ENCODE data around the gene PRPF8.
"Not testable (repeated sequence)": the region's sequence is repeated elsewhere in the genome, so short reads cannot be mapped to it uniquely, and the experiment has no call there.

The PRPF8 gene

DNA sequence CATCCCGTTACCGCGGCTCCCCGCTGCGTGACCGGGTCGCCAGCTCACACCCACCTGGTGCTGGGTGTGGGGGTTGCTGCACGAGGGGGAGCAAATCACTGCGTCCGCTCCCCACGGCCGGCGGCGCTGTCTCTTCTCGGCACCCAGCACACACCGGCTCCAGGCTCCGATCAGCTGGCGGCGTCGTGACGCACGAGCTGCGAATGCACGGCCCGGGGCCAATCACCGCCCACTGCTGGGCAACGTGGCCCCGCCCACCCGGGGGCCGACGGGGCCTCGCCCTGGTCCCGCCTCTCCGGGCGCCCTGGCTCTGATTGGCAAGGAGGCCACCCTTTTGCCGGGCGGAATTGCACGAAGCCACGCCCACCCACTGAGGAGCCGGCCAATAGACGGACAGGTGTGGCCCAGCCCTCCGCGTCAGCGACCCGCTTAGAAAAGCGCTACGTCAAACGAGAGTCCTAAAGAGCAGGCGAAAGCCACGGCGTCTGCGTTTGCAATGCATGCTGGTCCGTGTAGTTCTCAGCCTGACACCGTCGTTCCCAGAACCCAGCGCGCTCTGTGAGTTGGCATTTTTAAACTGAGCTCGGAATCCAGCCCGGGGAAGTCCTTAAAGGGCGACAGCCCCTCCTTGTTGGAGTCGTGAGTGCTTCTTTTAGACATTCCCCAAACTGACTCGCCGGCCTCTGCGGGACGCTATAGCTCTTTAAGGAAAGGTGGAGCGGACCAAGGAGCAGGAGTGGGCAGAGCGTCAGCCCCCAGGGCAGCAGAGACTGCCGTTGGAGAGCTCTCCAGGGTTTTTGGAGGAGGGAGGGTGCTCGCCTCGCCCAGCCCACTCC is 31.6 kb upstream of the PRPF8 start:
- DNase-seq (ENCODE audit: low read depth in 2 of 2), result peak; percentile 99

DNA sequence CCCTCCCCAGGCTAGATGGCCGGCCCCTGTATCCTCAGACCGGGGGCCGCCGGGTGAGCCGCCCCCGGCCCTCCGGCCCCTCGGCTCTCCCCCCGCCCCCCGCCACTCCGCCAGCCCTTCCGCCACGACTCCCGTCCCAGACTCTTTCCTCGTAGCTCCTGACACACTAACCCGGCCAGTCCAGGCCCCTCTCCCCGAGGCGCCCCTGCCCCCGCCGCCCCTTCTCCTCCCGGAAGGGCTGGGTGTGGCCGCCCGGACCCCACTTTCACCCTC is 31.1 kb upstream of the PRPF8 start:
- DNase-seq (ENCODE audit: low read depth in 2 of 2), result no peak

DNA sequence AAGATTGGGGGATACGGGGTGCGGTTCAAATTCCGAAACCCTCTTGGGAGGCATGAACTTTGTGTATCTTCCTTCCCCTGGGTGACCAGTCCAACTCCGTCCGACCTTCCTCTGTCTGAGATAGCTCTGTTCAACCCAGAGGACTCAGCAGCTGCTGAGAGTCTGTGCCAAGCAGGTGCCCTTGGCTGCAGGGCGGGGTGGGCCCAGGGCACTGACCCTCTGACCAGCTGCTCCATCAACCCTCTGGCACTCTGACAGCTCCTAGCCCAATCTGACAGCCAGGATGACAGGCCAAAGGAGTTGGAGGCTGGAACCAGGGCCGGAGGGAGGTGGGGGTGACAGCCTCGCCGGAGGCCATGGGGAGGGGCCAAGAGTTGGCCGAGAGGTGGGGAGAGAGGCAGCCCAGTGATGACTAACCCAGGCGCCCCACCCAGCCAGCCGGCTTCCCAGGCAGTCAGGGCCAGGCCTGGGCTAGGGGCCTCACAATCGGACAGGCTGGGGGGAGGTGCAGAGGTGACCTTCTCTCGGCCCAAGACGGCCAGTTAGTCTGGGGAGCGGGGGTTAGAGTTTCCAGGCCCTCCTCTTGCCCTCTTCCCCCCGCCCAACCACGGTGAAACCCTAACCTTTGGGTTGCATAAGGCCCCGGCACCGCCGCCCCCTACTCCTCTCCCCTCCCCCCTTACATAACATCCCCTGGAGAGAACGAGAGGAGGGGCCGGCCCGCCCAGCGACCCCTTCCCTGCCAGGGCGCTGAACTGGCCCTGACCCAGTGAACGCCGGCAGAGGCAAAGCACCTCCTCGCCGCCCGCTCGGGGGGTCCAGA is 30.5 kb upstream of the PRPF8 start:
- no peak for DNase-seq (ENCODE audit: low read depth in 2 of 2)

DNA sequence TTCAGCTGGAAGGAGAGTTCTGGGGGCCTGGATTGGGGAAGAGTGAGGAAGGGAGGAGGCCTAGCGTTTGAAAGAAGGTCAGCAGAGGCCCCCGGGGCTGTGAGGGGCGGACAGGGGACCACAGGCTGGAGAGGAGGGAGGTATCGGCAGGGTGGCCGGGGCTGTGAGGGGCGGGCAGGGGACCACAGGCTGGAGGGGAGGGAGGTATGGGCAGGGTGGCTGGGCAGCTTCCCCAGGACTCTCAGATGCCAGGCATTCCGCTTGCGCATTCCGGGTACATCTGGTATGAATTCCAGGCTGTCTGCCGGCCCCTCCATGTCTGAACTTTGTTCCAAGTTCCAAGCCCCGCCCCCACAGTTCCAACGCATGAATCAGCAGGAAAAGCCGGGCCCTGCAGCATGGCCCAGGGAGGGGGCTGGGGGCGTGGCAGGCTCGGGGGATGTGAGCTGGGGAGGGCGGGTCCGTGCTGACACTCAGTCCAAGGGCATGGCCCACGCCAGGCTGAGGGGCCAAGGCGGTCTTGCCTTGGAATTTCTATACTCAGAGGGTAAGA is 29.8 kb upstream of the PRPF8 start:
- DNase-seq (ENCODE audit: low read depth in 2 of 2), result no peak

DNA sequence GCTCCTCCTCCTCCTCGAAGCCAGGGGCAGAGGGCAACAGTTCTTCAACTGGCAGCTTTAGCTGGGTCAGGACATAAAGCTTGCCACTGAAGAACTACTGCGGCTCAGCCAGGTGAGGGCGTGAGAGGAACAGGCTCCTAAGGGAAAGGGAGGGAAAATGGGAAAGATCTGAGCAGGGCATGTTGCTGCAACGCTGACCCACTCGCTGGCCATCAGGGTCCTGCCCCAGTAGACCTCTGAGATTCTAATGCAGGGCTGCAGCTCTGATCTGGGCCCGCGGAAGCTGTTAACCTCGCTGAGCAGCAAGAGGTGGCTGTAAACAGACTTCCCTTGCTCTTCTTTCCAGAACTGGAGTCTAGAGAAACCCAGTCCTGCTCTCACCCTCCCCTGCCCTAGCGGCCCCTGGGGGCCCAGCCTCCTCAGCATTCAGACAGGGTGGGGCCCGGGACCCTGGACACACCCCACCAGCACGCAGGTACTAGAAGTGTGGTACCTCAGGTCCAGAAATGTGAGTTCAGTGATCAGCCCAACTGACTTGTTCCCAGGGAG is 29.3 kb upstream of the PRPF8 start:
- DNase-seq (ENCODE audit: low read depth in 2 of 2), result no peak

DNA sequence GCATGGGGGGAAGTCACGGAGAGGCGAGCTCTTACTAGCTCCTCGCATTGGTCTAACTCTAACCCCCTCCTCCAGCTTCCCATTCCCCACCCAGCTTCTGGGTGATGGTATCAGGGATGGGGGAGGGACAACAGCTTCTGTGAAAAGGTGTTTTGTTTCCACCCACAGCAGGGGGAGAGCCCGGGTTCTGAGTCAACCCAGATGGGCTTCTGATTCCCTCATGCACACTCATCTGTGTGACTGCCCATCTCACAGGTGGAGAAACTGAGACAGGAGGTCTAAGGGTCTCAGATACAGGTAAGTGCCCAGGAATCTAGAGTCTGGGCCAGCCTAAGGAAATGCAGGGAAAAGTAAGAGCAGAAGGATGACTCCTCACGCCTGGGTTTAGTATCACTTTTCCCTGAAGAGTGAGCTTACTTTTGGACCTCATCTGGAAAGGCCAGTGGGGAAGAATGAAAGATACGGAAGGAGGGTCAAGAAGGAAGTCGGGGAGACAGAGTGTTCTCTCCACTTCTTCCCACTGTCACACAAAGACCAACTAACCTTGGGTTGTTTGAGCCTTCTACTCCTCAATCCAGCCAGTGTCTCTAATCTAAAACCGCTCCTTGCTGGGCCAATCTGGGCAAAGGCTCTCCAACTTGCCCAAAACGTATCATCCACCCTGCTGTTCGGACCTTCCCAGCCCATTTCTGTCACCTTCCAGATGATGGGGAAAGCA is 28.7 kb upstream of the PRPF8 start:
- DNase-seq (ENCODE audit: low read depth in 2 of 2), result no peak

DNA sequence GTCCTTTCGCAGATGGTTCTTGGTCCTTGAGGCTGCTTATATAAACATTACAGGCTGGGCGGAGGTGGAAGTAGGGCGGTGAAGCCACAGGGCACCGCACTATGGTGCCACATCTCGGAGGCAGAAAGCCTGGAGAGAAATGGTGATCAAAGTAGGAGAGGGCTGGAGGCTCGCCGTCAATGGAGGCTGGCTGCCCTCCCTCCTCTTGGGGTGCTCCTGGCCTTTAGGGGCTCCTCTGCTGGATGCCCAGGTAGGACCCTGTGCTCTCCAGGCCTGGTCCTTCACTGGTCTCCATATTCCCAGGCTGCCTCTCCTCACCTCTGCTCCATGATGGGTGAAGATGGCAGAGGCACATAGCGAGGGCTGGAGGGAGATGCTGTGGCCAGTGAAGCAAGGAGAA is 27.6 kb upstream of the PRPF8 start:
- no peak for DNase-seq (ENCODE audit: low read depth in 2 of 2)

DNA sequence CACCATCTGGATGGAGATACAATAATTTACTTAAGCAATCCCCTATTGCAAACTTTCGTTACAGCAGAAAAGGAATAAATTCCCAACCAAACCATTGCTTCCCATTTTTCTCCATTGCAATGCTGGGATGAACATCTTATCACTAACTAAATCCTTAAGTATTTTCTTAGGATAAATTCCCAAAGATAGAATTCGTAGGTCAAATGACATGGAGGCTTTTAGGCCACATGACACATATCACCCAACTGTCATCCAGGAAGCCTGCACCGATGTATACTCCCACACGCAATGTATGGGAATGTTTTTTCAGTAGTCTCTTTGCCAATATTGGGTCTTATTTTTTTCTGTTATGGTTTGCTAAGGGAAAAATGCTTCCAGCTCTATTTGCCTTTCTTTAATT is 27.1 kb upstream of the PRPF8 start:
- no peak for DNase-seq (ENCODE audit: low read depth in 2 of 2)

DNA sequence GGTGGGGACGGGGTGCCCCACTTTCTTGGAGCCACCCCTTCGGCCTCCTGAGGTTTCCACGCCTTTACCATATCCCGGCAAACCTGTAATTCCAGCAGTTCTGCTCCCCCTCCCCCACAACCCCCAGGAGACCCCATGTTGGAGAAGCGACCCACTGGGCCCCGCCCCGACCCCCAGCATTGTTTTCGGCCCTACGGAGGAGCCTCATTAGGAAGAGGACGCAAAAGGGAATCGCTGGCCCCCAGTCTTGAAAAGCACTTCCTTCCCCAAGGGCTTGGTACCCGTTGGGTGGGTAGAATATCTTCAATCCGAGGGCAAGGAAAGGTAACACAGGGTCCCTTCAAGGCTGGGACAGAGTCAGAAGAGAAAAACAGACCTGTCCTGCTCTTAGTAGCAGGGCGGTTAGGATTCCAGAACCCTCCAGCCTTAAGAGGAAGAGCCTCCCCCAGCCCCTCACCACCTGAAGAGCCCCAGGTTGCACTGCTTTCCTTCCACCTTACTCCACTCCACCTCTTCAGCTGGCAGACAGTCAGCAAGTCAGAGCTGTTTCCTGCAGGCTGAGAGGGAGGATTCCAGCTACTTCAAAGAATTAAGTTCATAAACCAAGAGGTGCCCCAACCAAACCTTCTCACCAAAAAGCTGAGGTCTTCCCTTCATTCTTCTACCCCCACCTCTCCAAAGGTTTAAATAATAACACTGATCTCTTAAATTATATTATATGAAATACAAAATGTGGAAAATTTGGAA is 26.3 kb upstream of the PRPF8 start:
- no peak for DNase-seq (ENCODE audit: low read depth in 2 of 2)

DNA sequence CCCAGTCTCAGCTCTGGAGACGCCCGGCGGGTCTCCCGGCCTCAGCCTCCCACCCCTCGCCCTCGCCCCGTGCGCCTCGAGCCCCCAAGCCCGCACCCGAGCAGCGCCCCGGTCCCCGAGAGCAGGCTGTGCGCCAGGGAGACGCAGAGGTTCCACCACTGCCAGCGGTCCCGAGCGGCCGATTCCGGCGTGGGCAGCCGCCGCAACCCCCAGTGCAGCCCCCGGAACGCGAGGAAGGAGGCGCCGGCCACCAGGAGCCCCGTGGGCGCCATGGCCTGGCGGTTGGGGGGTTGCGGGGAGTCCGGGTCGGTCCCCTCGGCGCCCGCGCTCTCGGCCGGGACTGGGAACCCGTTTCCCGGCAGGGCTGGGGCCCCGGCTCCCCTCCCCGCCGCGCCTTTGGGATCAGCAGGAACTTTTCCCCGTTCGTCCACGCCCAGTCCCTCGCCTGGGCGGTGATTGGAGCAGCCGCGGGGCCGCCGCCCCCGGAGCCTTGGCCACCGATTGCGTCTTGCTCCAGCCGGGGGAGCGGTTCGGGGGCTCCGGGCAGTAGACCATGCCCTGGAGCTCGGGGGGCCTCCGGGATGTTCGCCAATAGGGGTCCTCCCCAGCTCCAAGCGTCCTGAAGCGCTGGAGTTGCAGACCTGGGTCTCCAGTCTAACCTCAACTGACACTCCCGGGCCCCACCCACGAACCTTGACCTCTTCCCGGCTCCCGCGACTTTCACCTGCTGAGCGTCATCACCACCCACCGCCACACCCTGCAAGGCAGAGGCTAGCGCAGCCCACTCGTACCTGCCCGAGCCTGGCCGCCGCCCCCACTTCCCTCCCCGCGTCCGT is 25.5 kb upstream of the PRPF8 start, which contains the start of gene TLCD2:
TSS of gene TLCD2 (minus strand) at position 407 of the 836 bp plus-strand sequence. CDS start at position 272, 135 bp downstream.
- no peak for DNase-seq (ENCODE audit: low read depth in 2 of 2)

DNA sequence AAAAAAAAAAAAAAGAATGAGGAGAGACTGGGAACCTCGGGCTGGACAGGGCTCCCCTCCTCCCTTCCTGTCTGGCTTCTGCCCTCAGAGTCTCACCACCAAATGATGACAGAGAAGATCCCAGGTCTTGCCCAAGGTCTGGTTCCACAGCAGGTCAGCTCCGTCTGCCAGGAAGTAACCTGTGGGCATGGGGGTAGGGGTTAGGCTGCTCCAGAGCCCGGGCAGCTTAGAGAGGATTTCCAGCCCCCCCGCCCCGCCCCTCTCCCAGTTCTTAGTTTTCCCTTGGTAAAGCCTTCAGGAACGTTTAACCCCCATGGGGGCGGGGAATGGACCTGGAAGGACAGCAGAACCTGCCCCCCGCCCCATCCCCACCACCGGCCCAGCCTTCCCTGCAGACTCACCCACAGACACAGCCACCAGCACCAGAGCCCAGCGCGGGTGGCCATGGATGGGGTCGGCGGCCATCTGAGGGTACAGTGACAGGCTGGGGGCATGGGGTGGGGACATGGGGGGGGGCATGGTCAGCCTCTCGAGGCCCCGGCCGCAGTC is 24.8 kb upstream of the PRPF8 start:
- DNase-seq (ENCODE audit: low read depth in 2 of 2), result no peak

DNA sequence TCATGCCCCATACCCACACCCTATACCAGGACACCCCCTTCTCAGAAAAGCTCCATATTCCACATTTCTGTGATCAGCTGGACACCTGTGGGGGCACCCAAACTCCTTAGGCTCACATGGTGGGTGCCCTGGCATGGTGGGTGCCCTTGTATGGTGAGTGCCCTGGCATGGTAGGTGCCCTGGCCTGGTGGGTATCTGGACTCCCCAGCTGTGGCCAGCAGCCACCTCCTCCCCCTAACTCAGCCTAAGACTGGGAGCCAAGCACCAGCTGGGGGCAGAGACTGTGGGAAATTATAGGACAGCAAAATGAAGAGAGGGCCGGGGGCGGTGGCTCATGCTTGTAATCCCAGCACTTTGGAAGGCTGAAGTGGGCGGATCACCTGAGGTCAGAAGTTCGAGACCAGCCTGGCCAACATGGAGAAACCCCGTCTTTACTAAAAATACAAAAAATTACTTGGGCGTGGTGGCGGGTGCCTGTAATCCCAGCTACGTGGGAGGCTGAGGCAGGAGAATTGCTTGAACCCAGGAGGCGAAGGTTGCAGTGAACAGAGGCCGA is 24.2 kb upstream of the PRPF8 start:
- not testable (repeated sequence) for DNase-seq (ENCODE audit: low read depth in 2 of 2)

DNA sequence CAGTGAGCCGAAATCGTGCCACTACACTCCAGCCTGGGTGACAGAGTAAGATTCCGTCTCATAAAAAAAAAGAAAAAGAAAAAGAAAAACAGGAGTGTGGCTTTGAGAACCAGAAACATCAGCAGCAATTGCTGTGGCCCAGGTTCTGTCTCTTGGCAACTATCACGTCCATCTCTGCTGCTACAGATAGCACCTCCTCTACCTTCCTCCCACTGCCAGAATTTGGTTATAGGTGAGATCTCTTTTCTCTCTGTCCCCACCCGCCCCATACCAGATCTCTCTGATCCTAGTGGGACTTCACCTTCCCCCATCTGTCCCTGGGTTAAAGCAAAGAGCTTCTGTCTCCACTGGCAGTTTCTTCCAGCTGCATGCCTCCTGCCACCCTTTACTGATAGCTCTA is 22.4 kb upstream of the PRPF8 start:
- no peak for DNase-seq (ENCODE audit: low read depth in 2 of 2)

DNA sequence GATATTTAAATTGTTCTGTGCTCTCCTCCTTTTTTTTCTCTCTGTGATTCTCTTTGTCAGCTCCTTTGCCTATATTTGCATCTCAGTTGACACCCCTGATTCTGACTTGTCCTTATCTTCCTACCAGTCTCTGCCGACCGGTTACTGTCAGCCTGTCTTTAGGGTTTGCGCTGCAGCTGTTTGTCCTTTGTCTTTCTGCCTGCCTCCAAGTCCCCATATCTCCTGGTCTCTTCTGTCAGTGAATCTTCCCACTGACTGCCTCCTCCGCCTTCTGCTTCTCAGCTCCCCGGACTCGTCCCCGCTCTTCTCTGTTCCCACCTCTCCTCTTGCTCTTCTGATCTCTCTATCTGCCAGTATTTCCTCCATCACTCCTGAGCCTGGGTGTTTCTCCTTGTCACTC is 20.3 kb upstream of the PRPF8 start:
- DNase-seq (ENCODE audit: low read depth in 2 of 2), result no peak

DNA sequence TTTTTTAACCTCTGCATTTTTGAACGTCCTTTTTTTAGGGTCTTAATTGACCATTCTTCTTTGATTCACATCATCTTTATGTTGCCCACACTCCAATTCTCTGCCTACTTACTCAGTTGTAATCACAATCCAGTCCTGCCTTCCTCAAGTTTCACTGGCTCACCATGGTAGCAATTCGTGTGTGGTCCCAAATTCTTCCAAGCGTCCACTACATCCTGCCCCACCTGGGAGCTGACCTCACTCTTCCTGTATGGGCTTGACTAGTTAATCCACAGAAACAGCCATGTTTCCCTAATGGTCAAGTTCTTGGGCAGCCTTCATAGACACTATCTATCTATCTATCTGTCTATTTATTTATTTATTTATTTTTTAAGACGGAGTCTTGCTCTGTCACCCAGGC is 18.4 kb upstream of the PRPF8 start:
- DNase-seq (ENCODE audit: low read depth in 2 of 2), result no peak

DNA sequence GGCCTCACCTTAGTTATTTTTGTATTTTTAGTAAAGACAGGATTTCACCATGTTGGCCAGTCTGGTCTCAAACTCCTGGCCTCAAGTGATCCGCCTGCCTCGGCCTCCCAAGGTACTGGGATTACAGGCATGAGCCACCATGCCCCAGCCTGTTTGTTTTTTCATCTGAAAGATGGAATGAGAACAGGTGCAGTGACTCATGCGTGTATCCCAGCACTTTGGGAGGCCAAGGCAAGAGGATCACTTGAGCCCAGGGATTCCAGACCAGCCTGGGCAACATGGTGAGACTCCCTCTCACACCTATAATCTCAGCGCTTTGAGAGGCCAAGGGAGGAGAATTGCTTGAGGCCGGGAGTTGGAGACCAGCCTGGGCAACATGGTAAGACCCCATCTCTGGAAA is 15.2 kb upstream of the PRPF8 start:
- not testable (repeated sequence) for DNase-seq (ENCODE audit: low read depth in 2 of 2)

DNA sequence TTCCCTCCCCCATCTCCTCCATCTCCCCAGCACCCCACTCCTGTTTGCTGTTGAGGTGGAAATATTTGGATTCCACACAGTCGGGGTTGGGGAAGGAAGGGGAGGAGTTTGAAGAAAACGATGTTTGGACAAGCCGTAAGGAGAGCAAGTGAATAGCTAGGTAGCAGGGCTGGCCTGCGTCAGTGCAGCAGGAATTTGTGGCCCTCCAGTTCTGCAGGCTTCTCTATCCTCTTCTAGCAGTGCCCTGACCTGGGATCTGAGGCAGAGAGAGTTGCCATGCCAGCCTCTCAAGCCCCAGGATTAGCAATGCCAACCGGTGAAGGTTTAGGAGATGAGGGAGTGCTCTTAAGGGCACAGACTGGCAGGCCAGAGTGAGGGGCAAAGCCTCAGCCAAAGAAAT is 13.0 kb upstream of the PRPF8 start:
- DNase-seq (ENCODE audit: low read depth in 2 of 2), result no peak

DNA sequence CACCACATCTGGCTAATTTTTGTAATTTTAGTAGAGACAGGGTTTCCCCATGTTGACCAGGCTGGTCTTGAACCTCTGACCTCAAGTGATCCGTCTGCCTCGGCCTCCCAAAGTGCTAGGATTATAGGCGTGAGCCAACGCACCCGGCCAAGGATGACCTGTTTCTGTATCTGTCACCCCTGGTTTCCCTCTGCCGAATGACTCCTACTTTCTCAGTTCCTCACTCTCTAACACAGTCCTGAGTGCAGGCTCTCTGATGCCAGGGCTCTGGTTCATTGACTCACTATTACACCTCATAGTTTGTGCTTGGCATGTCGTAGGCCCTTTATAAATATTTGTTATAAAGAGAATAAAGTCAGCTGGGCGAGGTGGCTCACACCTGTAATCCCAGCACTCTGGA is 10.7 kb upstream of the PRPF8 start:
- no peak for DNase-seq (ENCODE audit: low read depth in 2 of 2)

DNA sequence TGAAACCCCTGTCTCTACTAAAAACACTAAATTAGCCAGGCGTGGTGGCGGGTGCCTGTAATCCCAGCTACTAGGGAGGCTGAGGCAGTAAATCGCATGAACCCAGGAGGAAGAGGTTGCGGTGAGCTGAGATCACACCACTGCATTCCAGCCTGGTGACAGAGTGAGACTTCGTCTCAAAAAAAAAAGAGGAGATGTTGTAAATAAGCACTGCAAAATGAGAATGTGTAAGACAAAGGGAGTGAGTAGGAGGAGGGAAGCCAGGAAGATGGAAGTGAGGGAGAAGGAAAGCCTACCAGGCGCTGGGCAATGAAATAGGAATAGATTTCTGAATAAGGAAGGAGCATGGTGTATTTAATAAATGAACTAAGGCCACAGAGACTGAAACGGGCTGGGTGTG is 8.7 kb upstream of the PRPF8 start:
- no peak for DNase-seq (ENCODE audit: low read depth in 2 of 2)
